ENCODE data around the gene ALPL.
A peak's percentile ranks its signal among the peaks of the same experiment; 100 is the strongest.

- TF ChIP-seq MAX (IDR thresholded peaks at IDR 0.05) (no peak), MAZ (IDR thresholded peaks at IDR 0.05; ENCODE audit: borderline replicate concordance, low read depth, low read length) (no peak), CTCF (IDR thresholded peaks at IDR 0.05) (peak; percentile 41; the same call in 2 of the 3 replicates), CHD2 (IDR thresholded peaks at IDR 0.05; ENCODE audit: low read length, partially characterized antibody) (no peak), BCL3 (IDR thresholded peaks at IDR 0.05) (no peak), EHMT2 (IDR thresholded peaks at IDR 0.05; ENCODE audit: low read depth) (no peak), EP300 (IDR thresholded peaks at IDR 0.05) (no peak), RAD21 (conservative IDR thresholded peaks at IDR 0.05 in 1 of 2, IDR thresholded peaks at IDR 0.05 in 1 of 2) (peak; percentile 52 to 68), CEBPB (IDR thresholded peaks at IDR 0.05) (no peak), MAFK (IDR thresholded peaks at IDR 0.05; ENCODE audit: partially characterized antibody) (no peak), NR3C1 (IDR thresholded peaks at IDR 0.05) (no peak), HDAC2 (IDR thresholded peaks at IDR 0.05) (no peak)
Observed at GRCh38 chr1:21490774-21491487, 18.3 kb upstream of the ALPL start.

Data from A549 (cell line).